Measurements from ENCODE around the gene KCNIP1. TPM values are rescaled to one million over a fixed set of nuclear protein-coding genes. Genes with fewer than 3 reads are reported as not detected.

Gene KCNIP1
- total and polyA plus RNA-seq, 2 of the 8 experiments (the other 6 are each of a cell fraction or from before 2014, with no cell fraction given), result 0.52 to 0.83 TPM

- TF ChIP-seq SP2 (IDR thresholded peaks at IDR 0.05; ENCODE audit: low read length) (no peak), CHD7 (IDR thresholded peaks at IDR 0.05; ENCODE audit: insufficient replicate concordance, low read length) (no peak), SIN3A (conservative IDR thresholded peaks at IDR 0.05 in 1 of 2, IDR thresholded peaks at IDR 0.05 in 1 of 2; ENCODE audit: low read depth in 1 of 2, low read length in 2 of 2) (no peak)
Measured at GRCh38 chr5:170513856-170514525, 10.2 kb downstream of the KCNIP1 start (continued).

All from H1 (cell line).